ENCODE data around the gene RIBC2.
"Not testable (repeated sequence)": the region's sequence is repeated elsewhere in the genome, so short reads cannot be mapped to it uniquely, and the experiment has no call there.

The RIBC2 gene

DNA sequence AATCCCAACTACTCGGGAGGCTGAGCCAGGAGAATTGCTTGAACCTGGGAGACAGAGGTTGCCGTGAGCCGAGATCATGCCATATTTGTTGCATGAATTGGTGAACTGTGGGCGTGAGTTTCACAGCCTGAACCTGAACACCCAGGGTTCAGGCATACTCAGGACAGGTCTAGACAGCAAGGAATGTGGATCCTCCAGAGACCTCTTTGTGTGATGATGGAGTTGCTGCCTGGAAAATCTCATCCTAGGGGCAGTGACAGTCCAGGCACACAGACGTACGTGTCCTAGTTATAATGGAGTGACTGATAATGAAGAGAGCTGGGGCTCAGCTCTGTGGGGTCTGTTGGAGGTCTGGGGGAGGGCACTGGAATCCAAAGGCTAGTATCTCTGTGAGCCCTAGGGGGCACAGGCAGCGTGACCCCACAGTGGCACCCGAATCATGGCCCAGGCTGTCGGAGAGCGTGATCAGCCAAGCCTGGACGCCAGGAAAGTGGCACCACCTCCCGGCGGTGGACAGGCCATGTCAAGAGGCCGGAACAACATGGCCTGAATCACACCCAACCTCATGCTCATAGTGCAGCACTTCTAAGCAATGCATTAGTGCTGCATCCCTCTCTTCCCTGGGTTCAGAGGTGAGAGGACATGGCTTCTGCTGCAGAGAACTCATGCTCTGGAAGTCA, 31.7 kb downstream of the RIBC2 start:
- Histone ChIP-seq H3K9ac (ENCODE audit: low read length) (no peak overlapping the region), H2AFZ (ENCODE audit: low read length) (no peak overlapping the region), H3K27me3 (ENCODE audit: insufficient read depth, low read length) (peaks cover 5% of the 10 kb centered on the region; the same call in 1 of the 2 replicates), H3F3A (ENCODE audit: insufficient read depth, low read length) (no peaks in the 10 kb centered on the region), H4K20me1 (ENCODE audit: insufficient read depth, low read length) (no peaks in the 10 kb centered on the region), H3K4me3 (ENCODE audit: low read depth, low read length, poor library complexity, severe bottlenecking) (no peak overlapping the region), H3K9me2 (ENCODE audit: low read depth, low read length) (no peaks in the 10 kb centered on the region), H3K4me2 (ENCODE audit: low read length) (no peak overlapping the region), H3K9me3 (ENCODE audit: low read length) (no peaks in the 10 kb centered on the region), H3K4me1 (ENCODE audit: insufficient read depth, low read length, severe bottlenecking) (no peaks in the 10 kb centered on the region), H3K27ac (ENCODE audit: low read depth, low read length, poor library complexity, severe bottlenecking) (no peak overlapping the region), H3K79me2 (ENCODE audit: insufficient read depth, low read length) (no peaks in the 10 kb centered on the region), H3K36me3 (ENCODE audit: insufficient read depth, low read length) (no peaks in the 10 kb centered on the region)
- no peak for TF ChIP-seq EZH2 (IDR thresholded peaks at IDR 0.05; ENCODE audit: borderline replicate concordance, low read length)
- no peak for TF ChIP-seq CTCF (IDR thresholded peaks at IDR 0.05; ENCODE audit: low read length)

DNA sequence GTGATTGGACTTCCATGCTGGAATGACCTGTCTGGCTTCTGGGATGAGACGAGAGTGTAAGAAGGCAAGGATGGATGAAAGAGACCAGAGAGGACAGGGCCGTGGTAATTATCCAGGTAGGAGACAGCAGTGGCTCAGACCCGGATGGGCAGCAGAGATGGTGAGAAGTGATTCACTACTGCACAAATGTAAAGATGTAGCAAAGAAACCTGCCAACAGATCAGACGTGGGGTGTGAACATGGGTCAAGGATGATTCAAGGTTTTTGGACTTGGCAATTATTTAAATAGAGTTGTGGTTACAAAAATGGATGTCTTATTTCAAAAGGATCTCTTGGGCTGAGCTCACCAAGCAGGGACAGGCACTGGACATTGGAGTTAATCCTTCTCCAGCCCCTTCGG, 32.7 kb downstream of the RIBC2 start:
- no peaks in the 10 kb centered on the region for H3K79me2 ChIP-seq (ENCODE audit: insufficient read depth, low read length)
- no peaks in the 10 kb centered on the region for H3F3A ChIP-seq (ENCODE audit: insufficient read depth, low read length)
- H2AFZ ChIP-seq (ENCODE audit: low read length) = no peak overlapping the region
- H4K20me1 ChIP-seq (ENCODE audit: insufficient read depth, low read length) = no peaks in the 10 kb centered on the region
- H3K4me1 ChIP-seq (ENCODE audit: insufficient read depth, low read length, severe bottlenecking) = no peaks in the 10 kb centered on the region
- H3K27ac ChIP-seq (ENCODE audit: low read depth, low read length, poor library complexity, severe bottlenecking) = no peak overlapping the region
- H3K36me3 ChIP-seq (ENCODE audit: insufficient read depth, low read length) = no peaks in the 10 kb centered on the region
- H3K9ac ChIP-seq (ENCODE audit: low read length) = no peak overlapping the region
- no peaks in the 10 kb centered on the region for H3K9me3 ChIP-seq (ENCODE audit: low read length)
- no peak overlapping the region for H3K4me2 ChIP-seq (ENCODE audit: low read length)
- no peaks in the 10 kb centered on the region for H3K9me2 ChIP-seq (ENCODE audit: low read depth, low read length)
- peaks cover 5% of the 10 kb centered on the region; the same call in 1 of the 2 replicates for H3K27me3 ChIP-seq (ENCODE audit: insufficient read depth, low read length)
- no peak for TF ChIP-seq EZH2 (IDR thresholded peaks at IDR 0.05; ENCODE audit: borderline replicate concordance, low read length)
- H3K4me3 ChIP-seq (ENCODE audit: low read depth, low read length, poor library complexity, severe bottlenecking) = no peak overlapping the region

DNA sequence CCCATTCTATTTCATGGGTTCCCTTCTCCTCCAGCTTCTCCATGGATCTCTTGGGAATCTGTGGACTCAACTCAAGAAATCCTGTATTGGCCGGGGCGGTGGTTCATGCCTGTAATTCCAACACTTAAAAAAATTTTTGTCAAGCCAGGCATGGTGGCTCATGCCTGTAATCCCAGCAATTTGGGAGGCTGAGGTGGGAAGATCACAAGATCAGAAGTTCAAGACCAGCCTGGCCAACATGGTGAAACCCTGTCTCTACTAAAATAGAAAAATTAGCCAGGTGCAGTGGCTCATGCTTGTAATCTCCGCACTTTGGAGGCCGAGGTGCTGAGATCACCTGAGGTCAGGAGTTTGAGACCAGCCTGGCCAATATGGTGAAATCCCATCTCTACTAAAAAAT, 34.1 kb downstream of the RIBC2 start:
- H3K4me1 ChIP-seq (ENCODE audit: insufficient read depth, low read length, severe bottlenecking); H4K20me1 ChIP-seq (ENCODE audit: insufficient read depth, low read length); H3K79me2 ChIP-seq (ENCODE audit: insufficient read depth, low read length); H3K9ac ChIP-seq (ENCODE audit: low read length); H2AFZ ChIP-seq (ENCODE audit: low read length); H3K27me3 ChIP-seq (ENCODE audit: insufficient read depth, low read length); H3K4me2 ChIP-seq (ENCODE audit: low read length); H3K4me3 ChIP-seq (ENCODE audit: low read depth, low read length, poor library complexity, severe bottlenecking); H3K36me3 ChIP-seq (ENCODE audit: insufficient read depth, low read length); H3K9me3 ChIP-seq (ENCODE audit: low read length); H3F3A ChIP-seq (ENCODE audit: insufficient read depth, low read length); H3K27ac ChIP-seq (ENCODE audit: low read depth, low read length, poor library complexity, severe bottlenecking); H3K9me2 ChIP-seq (ENCODE audit: low read depth, low read length): not testable (repeated sequence)

DNA sequence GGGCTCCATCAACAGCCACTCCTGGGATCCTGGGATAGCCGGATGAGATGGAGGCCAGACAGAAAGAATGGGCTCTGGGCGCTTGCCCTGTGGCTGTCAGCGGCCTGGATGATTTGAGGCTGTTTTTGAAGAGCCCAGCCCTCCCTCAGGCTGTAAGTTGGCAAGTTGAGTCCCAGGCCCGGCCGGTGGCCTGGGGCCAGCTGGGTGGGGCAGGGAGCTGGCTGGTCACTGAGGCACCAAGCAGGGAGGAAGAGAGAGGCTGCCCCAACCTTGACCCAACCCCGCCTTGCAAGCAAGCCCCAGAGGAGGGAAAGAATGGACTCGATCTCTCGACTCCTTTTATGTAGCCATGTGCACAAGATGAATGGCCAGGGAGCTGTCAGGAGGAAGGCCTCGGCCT, 34.9 kb downstream of the RIBC2 start:
- no peaks in the 10 kb centered on the region for H3K4me1 ChIP-seq (ENCODE audit: insufficient read depth, low read length, severe bottlenecking)
- H2AFZ ChIP-seq (ENCODE audit: low read length) = no peak overlapping the region
- H3K79me2 ChIP-seq (ENCODE audit: insufficient read depth, low read length) = no peaks in the 10 kb centered on the region
- H3K9ac ChIP-seq (ENCODE audit: low read length) = no peak overlapping the region
- no peaks in the 10 kb centered on the region for H4K20me1 ChIP-seq (ENCODE audit: insufficient read depth, low read length)
- TF ChIP-seq EZH2 (IDR thresholded peaks at IDR 0.05; ENCODE audit: borderline replicate concordance, low read length) (no peak), CTCF (IDR thresholded peaks at IDR 0.05; ENCODE audit: low read length) (no peak)
- H3F3A ChIP-seq (ENCODE audit: insufficient read depth, low read length) = no peaks in the 10 kb centered on the region
- H3K4me2 ChIP-seq (ENCODE audit: low read length) = no peak overlapping the region
- H3K9me3 ChIP-seq (ENCODE audit: low read length) = no peaks in the 10 kb centered on the region
- H3K4me3 ChIP-seq (ENCODE audit: low read depth, low read length, poor library complexity, severe bottlenecking) = no peak overlapping the region
- H3K27me3 ChIP-seq (ENCODE audit: insufficient read depth, low read length) = no peaks in the 10 kb centered on the region; the same call in 1 of the 2 replicates
- H3K9me2 ChIP-seq (ENCODE audit: low read depth, low read length) = no peaks in the 10 kb centered on the region
- H3K27ac ChIP-seq (ENCODE audit: low read depth, low read length, poor library complexity, severe bottlenecking) = no peak overlapping the region
- no peaks in the 10 kb centered on the region for H3K36me3 ChIP-seq (ENCODE audit: insufficient read depth, low read length)

DNA sequence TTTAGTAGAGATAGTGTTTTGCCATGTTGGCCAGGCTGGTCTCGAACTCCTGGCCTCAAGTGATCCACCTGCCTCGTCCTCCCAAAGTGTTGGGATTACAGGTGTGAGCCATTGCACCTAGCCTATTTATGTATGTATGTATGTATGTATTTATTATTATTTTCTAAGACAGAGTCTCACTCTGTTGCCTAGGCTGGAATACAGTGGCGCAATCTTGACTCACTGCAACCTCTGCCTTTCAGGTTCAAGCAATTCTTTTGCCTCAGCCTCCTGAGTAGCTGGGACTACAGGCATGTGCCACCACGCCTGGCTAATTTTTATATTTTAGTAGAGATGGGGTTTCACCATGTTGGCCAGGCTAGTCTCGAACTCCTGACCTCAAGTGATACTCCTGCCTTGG, 35.9 kb downstream of the RIBC2 start:
- not testable (repeated sequence) for H3F3A ChIP-seq (ENCODE audit: insufficient read depth, low read length); H4K20me1 ChIP-seq (ENCODE audit: insufficient read depth, low read length); H3K27ac ChIP-seq (ENCODE audit: low read depth, low read length, poor library complexity, severe bottlenecking); H3K9me2 ChIP-seq (ENCODE audit: low read depth, low read length); H3K27me3 ChIP-seq (ENCODE audit: insufficient read depth, low read length); H3K36me3 ChIP-seq (ENCODE audit: insufficient read depth, low read length); H3K4me1 ChIP-seq (ENCODE audit: insufficient read depth, low read length, severe bottlenecking); H3K9ac ChIP-seq (ENCODE audit: low read length); H3K4me3 ChIP-seq (ENCODE audit: low read depth, low read length, poor library complexity, severe bottlenecking); H3K9me3 ChIP-seq (ENCODE audit: low read length); H2AFZ ChIP-seq (ENCODE audit: low read length); H3K4me2 ChIP-seq (ENCODE audit: low read length); H3K79me2 ChIP-seq (ENCODE audit: insufficient read depth, low read length)

All from OCI-LY1 (cell line).